ENCODE results near the gene DCAF4. TPM values are rescaled to one million over a fixed set of nuclear protein-coding genes. Genes with fewer than 3 reads are reported as not detected.

The DCAF4 gene
- total and polyA plus RNA-seq, 8 donors = 0.58 to 139 (median 7.7) TPM

DNA sequence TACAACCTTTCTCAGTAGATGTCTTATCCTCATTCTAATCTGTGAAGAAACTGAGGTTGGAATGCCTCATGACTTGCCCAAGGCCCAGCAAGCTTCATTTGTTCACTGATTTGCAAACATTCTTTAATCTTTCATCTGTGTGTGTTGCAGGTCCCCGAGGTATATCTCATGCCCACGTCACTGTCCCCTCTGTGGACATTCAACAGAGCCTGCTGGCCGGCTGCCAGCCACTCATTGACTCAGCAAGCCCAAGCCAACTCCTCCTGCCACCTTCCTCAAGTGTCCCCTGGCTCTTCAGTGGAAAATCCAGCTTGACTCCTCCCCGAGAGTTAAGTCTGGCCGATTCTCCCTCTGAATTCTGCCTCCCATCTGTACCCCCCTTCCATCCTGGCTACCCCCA lies 1.9 kb upstream of the DCAF4 start:
- Histone ChIP-seq H3K27me3 (peaks cover 0 to 14% (median 0%) of the 10 kb centered on the region in 3 donors), H3K4me3 (no peak overlapping the region), H3K36me3 (peaks cover 0 to 2% (median 0%) of the 10 kb centered on the region in 4 donors), H3K9me3 (no peaks in the 10 kb centered on the region), H3K27ac (no peak overlapping the region), H3K4me1 (peaks cover 4 to 25% (median 10%) of the 10 kb centered on the region in 4 donors)
- intact Hi-C loops (cut with DNase I; ENCODE audit: low total_unique reads) = no loop called here
- DNase-seq = peak; percentile 56 to 85
- WGBS, 5 donors = 38 to 58% (median 43%) methylated on average over 5 of the region's 5 CpGs
- TF ChIP-seq POLR2A (IDR thresholded peaks at IDR 0.05) = no peak
- TF ChIP-seq POLR2AphosphoS5 (IDR thresholded peaks at IDR 0.05) = no peak
- TF ChIP-seq EP300 (IDR thresholded peaks at IDR 0.05) = no peak
- TF ChIP-seq, protein P1, sequence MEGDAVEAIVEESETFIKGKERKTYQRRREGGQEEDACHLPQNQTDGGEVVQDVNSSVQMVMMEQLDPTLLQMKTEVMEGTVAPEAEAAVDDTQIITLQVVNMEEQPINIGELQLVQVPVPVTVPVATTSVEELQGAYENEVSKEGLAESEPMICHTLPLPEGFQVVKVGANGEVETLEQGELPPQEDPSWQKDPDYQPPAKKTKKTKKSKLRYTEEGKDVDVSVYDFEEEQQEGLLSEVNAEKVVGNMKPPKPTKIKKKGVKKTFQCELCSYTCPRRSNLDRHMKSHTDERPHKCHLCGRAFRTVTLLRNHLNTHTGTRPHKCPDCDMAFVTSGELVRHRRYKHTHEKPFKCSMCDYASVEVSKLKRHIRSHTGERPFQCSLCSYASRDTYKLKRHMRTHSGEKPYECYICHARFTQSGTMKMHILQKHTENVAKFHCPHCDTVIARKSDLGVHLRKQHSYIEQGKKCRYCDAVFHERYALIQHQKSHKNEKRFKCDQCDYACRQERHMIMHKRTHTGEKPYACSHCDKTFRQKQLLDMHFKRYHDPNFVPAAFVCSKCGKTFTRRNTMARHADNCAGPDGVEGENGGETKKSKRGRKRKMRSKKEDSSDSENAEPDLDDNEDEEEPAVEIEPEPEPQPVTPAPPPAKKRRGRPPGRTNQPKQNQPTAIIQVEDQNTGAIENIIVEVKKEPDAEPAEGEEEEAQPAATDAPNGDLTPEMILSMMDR (IDR thresholded peaks at IDR 0.05) = no peak

DNA sequence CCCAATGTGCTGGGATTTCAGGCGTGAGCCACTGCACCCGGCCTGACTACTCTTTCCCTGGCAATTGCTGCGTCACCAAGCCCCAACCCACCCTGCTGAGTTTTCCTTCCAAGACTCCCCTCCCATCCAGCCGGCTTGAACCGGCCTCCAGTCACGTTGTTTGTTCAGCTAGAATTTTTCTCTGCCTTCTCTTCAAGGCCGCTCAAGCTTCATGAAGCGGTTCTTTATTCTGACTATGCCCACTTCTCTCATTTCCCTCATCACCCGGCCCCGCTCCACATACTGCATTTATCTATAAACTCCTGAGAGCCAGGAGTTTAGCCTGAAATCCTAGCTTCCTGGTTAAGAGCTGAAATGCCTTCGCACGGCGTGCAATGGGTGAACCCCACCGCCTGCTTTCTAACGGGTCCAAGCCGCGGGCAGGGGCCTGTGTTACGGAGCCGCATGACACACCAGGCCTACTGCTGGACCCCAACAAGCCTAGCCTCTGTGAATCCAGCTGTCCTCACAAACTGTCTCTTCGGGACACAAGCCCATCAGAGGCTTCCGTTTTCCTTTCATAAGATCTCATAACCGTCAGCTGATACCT lies 999 bp upstream of the DCAF4 start:
- Histone ChIP-seq H3K27me3 (peaks cover 0 to 8% (median 0%) of the 10 kb centered on the region in 3 donors), H3K27ac (peak overlapping the region in 3 of 5 donors; percentile 81 to 90 (median 89)), H3K36me3 (peaks cover 0 to 10% (median 0%) of the 10 kb centered on the region in 4 donors), H3K4me1 (peaks cover 4 to 25% (median 10%) of the 10 kb centered on the region in 4 donors), H3K9me3 (no peaks in the 10 kb centered on the region), H3K4me3 (peak overlapping the region; percentile 69 to 88 (median 84))
- DNase-seq = peak in 1 of 2 donors; percentile 82
- TF ChIP-seq, protein P1 (IDR thresholded peaks at IDR 0.05) = no peak
- no peak for TF ChIP-seq EP300 (IDR thresholded peaks at IDR 0.05)
- TF ChIP-seq POLR2AphosphoS5 (IDR thresholded peaks at IDR 0.05) = no peak
- no peak for TF ChIP-seq POLR2A (IDR thresholded peaks at IDR 0.05)
- intact Hi-C loops (cut with DNase I; ENCODE audit: low total_unique reads) = no loop called here
- WGBS, 5 donors = 64 to 74% (median 70%) methylated on average over 22 of the region's 22 CpGs

DNA sequence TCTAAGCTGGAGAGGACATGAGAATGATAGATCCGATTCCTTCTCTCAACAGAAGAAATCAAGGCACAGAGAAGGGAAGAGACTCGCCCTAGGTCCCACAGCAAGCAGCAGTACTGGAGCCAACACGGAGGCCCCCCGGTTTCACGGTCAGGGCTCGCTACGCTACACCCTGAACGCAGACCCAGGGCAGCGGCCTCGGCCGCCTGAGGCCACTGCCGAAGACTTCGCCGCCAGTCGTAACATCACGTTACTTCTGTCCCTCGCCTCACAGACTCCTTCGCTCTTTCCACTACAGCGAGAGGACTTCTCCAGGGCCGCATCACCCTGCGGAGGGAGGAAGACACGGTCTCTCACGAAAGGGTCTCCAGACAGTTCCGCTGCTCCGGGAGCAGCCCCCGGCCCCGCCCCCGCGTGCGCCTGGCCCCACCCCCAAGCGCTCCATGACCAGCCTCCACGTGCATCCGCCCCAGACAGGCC lies 411 bp upstream of the DCAF4 start:
- peak overlapping the region in 4 of 5 donors; percentile 81 to 90 (median 86) for H3K27ac ChIP-seq
- WGBS, 5 donors = 4 to 38% (median 4%) methylated on average over 4 to 33 of the region's 33 CpGs

DNA sequence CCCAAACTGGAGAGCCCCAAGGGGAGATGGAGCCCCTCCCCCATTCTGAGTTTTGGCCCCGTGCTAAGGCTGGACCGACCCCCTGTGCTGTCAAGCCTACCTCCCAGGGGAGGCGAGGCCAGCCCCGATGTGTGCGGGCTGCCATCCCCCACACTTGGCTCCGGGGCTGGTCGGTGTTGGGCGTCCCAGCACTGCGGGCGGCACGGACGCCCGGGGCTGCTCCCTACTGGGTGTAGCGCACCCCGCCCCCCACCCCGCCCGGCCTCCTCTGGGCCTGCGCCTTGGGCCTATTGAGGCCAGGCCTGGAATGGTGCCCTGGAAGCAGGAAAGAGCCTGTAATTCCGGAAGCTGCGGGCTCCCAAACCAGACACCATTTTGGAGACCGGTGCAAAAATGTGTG lies 2.6 kb downstream of the DCAF4 start:
- Histone ChIP-seq H3K27me3 (no peaks in the 10 kb centered on the region), H3K36me3 (peaks cover 0 to 10% (median 0%) of the 10 kb centered on the region in 4 donors), H3K9me3 (no peaks in the 10 kb centered on the region), H3K27ac (no peak overlapping the region), H3K4me3 (no peak overlapping the region), H3K4me1 (peaks cover 4 to 25% (median 10%) of the 10 kb centered on the region in 4 donors)
- intact Hi-C loops (cut with DNase I; ENCODE audit: low total_unique reads) = no loop called here
- 82 to 94% (median 89%) methylated on average over 19 to 21 of the region's 21 CpGs; no CpG with 5 or more reads in 1 of the 5 donors for WGBS, 5 donors
- DNase-seq = no peak
- TF ChIP-seq, protein P1 (IDR thresholded peaks at IDR 0.05) = no peak
- TF ChIP-seq EP300 (IDR thresholded peaks at IDR 0.05) = no peak

More for the DNA sequence above, 411 bp upstream of the DCAF4 start:
- no peak for DNase-seq
- intact Hi-C loops (cut with DNase I; ENCODE audit: low total_unique reads) = no loop called here
- Histone ChIP-seq H3K4me1 (peaks cover 4 to 25% (median 10%) of the 10 kb centered on the region in 4 donors), H3K36me3 (peaks cover 0 to 10% (median 0%) of the 10 kb centered on the region in 4 donors), H3K9me3 (no peaks in the 10 kb centered on the region), H3K4me3 (peak overlapping the region; percentile 69 to 88 (median 84)), H3K27me3 (peaks cover 0 to 2% (median 0%) of the 10 kb centered on the region in 3 donors)
- TF ChIP-seq, protein P1 (IDR thresholded peaks at IDR 0.05) = no peak
- TF ChIP-seq EP300 (IDR thresholded peaks at IDR 0.05) (no peak), POLR2A (IDR thresholded peaks at IDR 0.05) (no peak), POLR2AphosphoS5 (IDR thresholded peaks at IDR 0.05) (no peak)
